ENCODE data around the gene PCYT2.
"Not testable (repeated sequence)": the region's sequence is repeated elsewhere in the genome, so short reads cannot be mapped to it uniquely, and the experiment has no call there.

PCYT2 gene

DNA sequence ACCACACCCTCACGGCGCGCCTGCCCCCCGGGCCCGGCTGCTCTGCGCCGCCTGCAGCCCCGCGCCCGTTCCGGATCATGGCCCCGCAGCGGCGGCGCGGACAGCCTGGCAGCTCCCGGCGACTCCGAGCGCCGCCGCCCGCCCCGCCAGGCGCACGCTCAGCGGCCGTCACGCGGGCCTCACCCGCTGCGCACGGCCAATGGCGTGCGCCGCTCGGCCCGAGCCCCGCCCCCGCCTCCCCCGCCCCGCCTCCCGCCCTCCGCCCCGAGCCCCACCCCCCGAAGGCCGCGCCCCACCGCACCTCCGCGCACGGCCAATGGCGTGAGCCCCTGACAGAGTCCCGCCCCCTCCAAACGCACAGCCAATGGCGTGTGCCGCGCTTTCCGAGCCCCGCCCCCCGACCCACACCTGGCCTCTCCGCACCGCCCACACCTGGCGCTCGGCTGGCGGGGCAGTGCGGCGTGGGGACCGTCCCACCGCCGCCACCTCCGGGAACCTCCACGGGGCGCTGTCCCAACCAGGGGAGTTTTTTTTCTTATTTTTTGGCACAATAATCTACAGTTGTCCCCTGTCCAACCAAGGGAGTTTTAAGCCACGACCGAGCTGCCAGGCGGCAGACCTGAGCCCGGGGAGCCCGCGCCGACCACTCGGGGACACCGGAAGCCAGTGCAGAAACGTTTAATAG is at the start of gene PCYT2:
Gene PCYT2, minus strand, starts transcription at position 123 of the 685 bp plus-strand sequence. Its CDS starts 44 bp downstream, at position 79.
- DNase-seq (ENCODE audit: low read depth): peak; percentile 92

DNA sequence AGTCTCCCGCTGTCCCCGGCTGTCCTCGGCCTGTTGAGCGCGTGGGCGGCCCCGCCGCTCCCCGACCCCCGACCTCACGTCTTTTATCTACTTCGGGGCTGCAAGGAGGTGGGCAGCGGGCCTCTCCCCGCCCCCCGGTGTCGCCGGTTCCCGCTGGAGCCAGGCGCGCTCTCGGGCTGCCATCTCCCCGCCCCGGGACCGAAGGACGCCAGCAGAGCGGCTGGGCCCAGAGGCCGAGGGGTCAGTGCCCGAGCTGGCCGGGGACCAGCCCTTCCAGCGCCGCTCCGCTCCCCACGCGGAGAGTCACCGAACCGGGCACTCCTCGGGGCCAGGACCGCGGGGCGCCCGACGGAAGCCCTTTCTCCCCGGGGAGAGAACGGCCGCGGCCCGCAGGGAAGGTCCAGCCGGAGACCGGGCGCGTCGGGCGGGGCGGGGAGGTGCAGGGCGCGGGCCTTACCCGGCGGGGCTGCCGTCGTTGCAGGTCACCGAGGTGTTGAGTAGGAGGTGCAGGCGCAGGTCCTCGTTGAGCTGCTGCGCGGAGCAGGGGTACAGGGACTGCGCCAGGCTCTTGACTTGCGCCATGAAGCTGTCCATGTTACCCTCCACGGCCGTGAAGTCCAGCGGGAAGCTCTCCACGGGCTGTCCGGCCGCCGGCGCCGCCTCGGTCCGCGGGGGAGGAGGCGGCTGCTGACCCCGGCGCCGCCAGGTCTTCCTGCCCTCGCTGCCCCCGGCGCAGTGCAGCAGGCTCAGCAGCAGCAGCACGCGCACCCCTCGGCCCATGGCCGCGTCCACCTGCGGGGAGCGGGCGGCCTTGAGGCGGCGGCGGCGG is 49.1 kb upstream of the PCYT2 start:
- no peak for DNase-seq (ENCODE audit: low read depth)

GRCh38 chr17:81959362-81960129 is 48.3 kb upstream of the PCYT2 start:
- peak; percentile 74 for DNase-seq (ENCODE audit: low read depth)

DNA sequence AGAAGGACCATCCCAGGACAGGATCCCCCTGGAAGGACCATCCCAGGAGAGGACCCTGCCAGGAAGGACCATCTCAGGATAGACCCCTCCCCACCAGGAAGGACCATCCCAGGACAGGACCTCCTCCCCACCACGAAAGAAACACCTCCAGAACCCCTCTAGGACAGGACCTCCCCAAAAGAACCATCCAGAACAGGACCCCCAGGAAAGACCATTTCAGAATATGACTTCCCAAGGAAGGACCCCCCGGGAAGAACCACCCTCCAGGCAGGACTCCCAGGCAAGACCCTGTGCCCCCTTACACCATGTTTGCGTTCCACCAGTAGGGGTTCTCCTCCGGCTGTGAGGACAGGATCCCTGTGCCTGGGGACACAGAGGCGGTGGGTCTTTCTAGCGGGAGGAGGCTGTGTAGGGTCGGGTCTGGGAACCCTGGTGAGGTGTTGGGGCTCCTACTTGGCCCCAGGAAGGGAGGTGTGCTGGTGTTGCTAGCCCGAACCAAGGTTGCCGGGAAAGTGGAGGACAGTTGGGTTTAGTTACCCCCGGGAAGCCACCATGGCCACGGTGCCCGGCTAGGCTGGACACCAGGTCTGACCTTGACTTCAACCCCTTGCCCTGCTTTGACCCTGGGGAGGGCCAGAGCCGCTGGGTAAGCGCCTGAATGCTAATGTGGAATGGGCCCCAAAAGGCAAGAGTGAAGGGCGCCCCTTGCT is 47.6 kb upstream of the PCYT2 start:
- DNase-seq (ENCODE audit: low read depth): no peak

DNA sequence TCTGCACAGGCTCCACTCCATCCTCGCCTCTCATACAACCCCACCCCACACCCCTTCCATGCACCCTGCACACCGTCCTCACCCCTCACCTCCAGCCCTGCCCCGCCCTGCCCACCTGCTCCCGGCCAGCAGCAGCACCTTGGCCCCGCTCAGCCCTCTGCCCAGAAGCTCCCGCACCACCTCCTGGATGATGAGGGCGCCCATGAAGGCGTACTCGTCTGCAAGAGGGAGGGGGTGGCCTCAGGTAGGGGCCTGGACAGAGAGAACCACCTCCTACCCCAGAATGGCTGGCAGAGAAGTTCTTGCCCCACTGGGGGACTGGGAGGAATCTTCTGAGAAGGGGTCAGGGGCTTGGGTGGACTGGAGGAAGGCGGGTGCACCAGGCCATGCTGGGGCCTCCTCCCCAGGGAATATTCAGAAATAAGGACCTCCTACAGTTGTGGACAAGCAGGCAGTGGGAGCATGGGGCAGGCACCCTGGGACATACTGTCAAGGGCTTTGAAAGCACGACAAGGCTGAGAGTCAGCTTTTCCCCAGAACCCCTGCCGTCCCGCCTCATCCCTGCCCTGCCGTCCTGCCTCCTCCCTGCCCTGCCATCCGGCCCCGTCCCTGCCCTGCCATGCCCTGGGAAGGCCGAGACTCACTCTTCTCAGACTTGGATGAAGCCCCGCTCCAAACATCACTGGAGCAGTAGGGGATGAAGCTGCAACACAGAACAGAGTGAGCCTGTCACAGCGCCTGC is 46.7 kb upstream of the PCYT2 start:
- no peak for DNase-seq (ENCODE audit: low read depth)

DNA sequence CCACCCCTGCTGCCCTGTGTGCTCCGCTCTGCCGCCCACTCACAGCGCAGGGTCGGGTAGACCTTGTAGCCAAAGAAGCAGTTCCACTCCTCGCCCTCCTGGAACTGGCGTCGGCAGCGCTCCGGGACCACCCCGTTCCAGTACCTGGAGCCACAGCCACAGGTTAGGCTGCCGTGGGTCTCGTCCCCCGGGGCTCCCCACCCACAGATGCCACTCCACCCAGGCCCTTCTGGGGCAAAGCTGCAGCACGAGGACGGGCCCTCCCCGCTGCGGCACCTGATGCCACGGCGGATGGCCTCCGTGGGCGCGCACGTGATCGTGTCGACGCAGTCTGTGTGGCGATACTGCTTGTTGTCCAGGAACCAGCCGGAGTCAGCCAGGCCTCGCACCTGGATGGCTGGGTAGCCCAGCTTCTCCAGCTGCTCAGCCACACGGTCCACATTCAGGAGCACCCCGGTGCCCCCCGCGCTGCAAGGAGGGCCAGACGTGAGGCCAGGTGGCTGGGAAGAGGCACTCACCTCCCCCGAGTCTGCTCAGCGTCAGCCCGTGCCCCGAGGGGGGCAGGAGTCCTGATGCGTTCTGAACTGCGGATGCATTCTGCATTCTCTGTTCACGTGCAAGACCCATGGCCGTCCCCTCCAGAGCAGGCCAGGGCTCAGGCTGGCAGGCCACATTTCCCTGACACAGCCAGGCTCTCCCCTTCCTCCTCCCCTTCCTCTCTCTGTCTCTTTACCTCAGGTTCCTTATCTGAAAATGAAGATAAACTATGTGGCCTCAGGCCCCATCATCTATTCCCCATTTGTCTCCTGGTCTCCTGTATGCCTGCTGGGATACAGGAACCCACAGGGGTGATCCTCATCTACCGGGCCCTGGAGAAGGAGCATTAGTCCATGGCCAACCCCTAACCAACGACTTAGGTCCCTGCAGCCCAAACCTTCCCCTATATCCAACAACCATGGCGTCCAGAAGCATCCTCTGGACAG is 45.7 kb upstream of the PCYT2 start:
- DNase-seq (ENCODE audit: low read depth): no peak

- no peak for DNase-seq (ENCODE audit: low read depth)
These were observed 44.8 kb upstream of the PCYT2 start for GRCh38 chr17:81955756-81956544.

GRCh38 chr17:81955058-81955681 is 44.0 kb upstream of the PCYT2 start:
- DNase-seq (ENCODE audit: low read depth): no peak

DNA sequence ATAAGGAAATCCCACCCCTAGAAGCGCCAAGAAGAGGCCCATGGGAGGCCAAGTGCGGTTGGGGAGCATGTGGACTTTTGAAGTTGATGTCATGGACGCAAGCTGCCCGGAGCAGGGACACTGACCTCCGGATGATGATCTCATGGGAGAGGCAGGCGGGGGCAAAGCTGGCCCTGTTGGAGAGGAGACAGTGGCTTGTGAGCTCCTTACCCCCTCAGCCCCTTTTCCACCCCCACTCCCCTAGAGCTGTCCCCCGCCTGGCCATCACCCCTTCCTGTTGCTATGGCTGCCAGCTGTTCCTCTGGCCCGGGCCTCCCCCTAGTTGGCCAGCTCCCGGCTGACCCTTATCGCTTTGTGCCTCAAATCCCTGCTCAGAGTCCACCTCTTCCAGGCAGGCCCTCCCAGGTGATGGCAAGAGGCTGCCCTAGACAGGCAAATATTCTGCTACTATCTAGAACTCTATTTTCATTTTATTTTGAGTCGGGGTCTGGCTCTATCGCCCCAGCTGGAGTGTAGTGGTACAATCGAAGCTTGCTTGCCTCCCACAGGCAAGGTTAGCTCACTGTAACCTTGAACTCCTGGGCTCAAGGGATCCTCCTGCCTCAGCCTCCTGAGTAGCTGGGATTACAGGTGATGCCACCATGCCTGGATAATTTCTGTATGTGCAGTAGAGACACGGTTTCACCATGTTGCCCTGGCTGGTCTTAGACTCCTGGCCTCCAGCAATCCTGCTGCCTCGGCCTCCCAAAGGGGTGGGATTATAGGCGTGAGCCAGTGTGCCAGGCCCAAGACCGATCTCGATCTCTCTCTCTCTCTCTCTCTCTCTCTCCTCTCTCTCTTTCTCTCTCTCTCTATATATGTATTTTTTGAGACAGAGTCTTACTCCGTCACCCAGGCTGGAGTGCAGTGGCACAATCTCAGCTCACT is 43.2 kb upstream of the PCYT2 start:
- no peak for DNase-seq (ENCODE audit: low read depth)

- not testable (repeated sequence) for DNase-seq (ENCODE audit: low read depth)
These were observed 42.2 kb upstream of the PCYT2 start for GRCh38 chr17:81953443-81953842.

- DNase-seq (ENCODE audit: low read depth): no peak
These were observed 41.6 kb upstream of the PCYT2 start for GRCh38 chr17:81952792-81953228.

- DNase-seq (ENCODE audit: low read depth): no peak
These were observed 40.8 kb upstream of the PCYT2 start for GRCh38 chr17:81951785-81952684.

DNA sequence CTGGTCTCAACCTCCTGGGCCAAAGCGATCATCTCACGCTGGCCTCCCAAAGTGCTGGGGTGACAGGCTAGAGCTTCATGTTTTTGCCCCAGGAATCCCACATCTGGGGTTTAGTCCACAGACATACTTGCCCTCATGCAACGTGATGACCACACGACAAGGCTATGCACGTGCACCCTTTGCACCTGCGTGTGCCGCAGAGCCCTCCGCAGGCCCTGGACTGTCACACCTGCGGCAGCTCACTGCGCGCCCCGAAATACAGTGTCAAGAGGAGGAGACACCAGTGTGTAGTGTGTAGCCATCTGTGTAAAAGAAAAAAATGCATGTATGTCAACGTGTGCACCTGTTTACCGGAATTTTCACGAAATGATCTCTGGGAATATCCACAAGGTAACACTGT is 39.3 kb upstream of the PCYT2 start:
- no peak for DNase-seq (ENCODE audit: low read depth)

GRCh38 chr17:81948635-81949378 is 37.6 kb upstream of the PCYT2 start:
- DNase-seq (ENCODE audit: low read depth): no peak

GRCh38 chr17:81947189-81947588 is 36.0 kb upstream of the PCYT2 start, which contains the start of gene MYADML2:
MYADML2 (minus strand) TSS chr17:81947233; CDS start chr17:81941741, 5,492 bp downstream.
- DNase-seq (ENCODE audit: low read depth): no peak

DNA sequence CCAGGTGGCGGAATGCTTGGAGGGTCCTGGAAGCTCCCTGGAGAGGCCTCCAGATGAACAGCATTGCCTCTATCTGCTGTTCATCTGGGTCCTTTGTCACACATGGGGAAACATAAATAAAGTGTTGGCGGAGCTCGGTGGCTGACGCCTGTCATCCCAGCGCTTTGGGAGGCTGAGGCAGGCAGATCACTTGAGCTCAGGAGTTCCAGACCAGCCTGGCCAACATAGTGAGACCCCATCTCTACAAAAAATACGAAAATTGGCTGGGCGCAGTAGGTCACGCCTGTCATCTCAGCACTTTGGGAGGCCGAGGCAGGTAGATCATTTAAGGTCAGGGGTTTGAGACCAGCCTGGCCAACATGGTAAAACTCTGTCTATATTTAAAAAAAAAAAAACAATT is 33.7 kb upstream of the PCYT2 start:
- no peak for DNase-seq (ENCODE audit: low read depth)

All from activated T-cell treated with anti-CD3 and anti-CD28 coated beads for 48 hours (primary cell).